ENCODE measurements around the gene BBLN.
"Not testable (repeated sequence)": the region's sequence is repeated elsewhere in the genome, so short reads cannot be mapped to it uniquely, and the experiment has no call there.

- TF ChIP-seq CTCF (IDR thresholded peaks at IDR 0.05; ENCODE audit: insufficient read depth, low read length); GABPA (IDR thresholded peaks at IDR 0.05; ENCODE audit: low read depth); POLR2AphosphoS5 (IDR thresholded peaks at IDR 0.05; ENCODE audit: low read depth): not testable (repeated sequence)
- TF ChIP-seq, protein P1, sequence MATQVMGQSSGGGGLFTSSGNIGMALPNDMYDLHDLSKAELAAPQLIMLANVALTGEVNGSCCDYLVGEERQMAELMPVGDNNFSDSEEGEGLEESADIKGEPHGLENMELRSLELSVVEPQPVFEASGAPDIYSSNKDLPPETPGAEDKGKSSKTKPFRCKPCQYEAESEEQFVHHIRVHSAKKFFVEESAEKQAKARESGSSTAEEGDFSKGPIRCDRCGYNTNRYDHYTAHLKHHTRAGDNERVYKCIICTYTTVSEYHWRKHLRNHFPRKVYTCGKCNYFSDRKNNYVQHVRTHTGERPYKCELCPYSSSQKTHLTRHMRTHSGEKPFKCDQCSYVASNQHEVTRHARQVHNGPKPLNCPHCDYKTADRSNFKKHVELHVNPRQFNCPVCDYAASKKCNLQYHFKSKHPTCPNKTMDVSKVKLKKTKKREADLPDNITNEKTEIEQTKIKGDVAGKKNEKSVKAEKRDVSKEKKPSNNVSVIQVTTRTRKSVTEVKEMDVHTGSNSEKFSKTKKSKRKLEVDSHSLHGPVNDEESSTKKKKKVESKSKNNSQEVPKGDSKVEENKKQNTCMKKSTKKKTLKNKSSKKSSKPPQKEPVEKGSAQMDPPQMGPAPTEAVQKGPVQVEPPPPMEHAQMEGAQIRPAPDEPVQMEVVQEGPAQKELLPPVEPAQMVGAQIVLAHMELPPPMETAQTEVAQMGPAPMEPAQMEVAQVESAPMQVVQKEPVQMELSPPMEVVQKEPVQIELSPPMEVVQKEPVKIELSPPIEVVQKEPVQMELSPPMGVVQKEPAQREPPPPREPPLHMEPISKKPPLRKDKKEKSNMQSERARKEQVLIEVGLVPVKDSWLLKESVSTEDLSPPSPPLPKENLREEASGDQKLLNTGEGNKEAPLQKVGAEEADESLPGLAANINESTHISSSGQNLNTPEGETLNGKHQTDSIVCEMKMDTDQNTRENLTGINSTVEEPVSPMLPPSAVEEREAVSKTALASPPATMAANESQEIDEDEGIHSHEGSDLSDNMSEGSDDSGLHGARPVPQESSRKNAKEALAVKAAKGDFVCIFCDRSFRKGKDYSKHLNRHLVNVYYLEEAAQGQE (IDR thresholded peaks at IDR 0.05; ENCODE audit: insufficient replicate concordance, low read depth), result not testable (repeated sequence)
Measured at GRCh38 chr9:128131346-128131745, 28.7 kb upstream of the BBLN start.
